CD4-positive, alpha-beta T cell (primary cell): ENCODE data around the gene MET. TPM values are rescaled to one million over a fixed set of nuclear protein-coding genes. Genes with fewer than 3 reads are reported as not detected.

Experiments
- ATAC-seq: fragments of 200-7000 bp; cut with Tn5 transposase; one replicate; pipeline ENCODE4 v1.10.0; 2022; ENCODE audit warnings: mild to moderate bottlenecking; ENCODE audit not compliant: poor library complexity
- CTCF ChIA-PET: fragments of 350-600 bp; sonication (Branson Sonifier 250); formaldehyde crosslinking; loops from one replicate; lab custom pipeline; 2021; ENCODE audit warnings: antibody characterized with exemption, inconsistent platforms; lab: Charles Lee
- POLR2A ChIA-PET: fragments of 350-600 bp; sonication (Branson Sonifier 250); formaldehyde crosslinking; loops from one replicate; lab custom pipeline; 2021; ENCODE audit warnings: antibody characterized with exemption, inconsistent platforms; lab: Charles Lee
- DNase-seq, 14 experiments: peaks; one replicate each; pipeline ENCODE4 v3.0.0-alpha.2; 2013 to 2020; ENCODE audit warnings: mixed read lengths in 2 of 14
- H3K27ac ChIP-seq, 2 donors: one replicate each; pipeline versions ENCODE4 v1.5.1 to v1.7.0; 2013; ENCODE audit warnings: low read length in 2 of 2, low read depth in 1 of 2, mild to moderate bottlenecking in 1 of 2
- H3K27me3 ChIP-seq, 2 experiments: 1 replicate in 1 of 2; 2 replicates in 1 of 2; pipeline versions ENCODE4 v1.6.1 to v1.7.0; 2013; ENCODE audit warnings: low read length in 2 of 2, control low read depth in 1 of 2, mild to moderate bottlenecking in 1 of 2, moderate library complexity in 1 of 2; ENCODE audit not compliant: insufficient read depth in 2 of 2, control insufficient read depth in 1 of 2
- H3K36me3 ChIP-seq: one replicate; pipeline ENCODE4 v1.6.1; 2013; ENCODE audit warnings: low read length, control low read depth; ENCODE audit not compliant: insufficient read depth
- H3K4me1 ChIP-seq: one replicate; pipeline ENCODE4 v1.6.1; 2013; ENCODE audit warnings: low read length, control low read depth; ENCODE audit not compliant: insufficient read depth
- H3K4me3 ChIP-seq: one replicate; pipeline ENCODE4 v1.5.1; 2013; ENCODE audit warnings: mild to moderate bottlenecking, low read length, moderate library complexity
- H3K9me3 ChIP-seq, 2 experiments: 1 replicate in 1 of 2; 2 replicates in 1 of 2; pipeline versions ENCODE4 v1.6.1 to v1.7.0; 2013; ENCODE audit warnings: low read length in 2 of 2, mild to moderate bottlenecking in 2 of 2, control low read depth in 1 of 2, moderate library complexity in 1 of 2; ENCODE audit not compliant: control insufficient read depth in 1 of 2, insufficient read depth in 1 of 2
- H3K27ac Mint-ChIP-seq: one replicate; pipeline ENCODE4 v1.8.0; 2020; ENCODE audit warnings: mixed read lengths
- H3K27me3 Mint-ChIP-seq: one replicate; pipeline ENCODE4 v1.8.0; 2021; ENCODE audit warnings: mixed read lengths
- H3K36me3 Mint-ChIP-seq: one replicate; pipeline ENCODE4 v1.8.0; 2021; ENCODE audit warnings: low read depth, mixed read lengths
- H3K4me1 Mint-ChIP-seq: one replicate; pipeline ENCODE4 v1.8.0; 2021; ENCODE audit warnings: low read depth, mixed read lengths
- H3K4me3 Mint-ChIP-seq: one replicate; pipeline ENCODE4 v1.8.0; 2020; ENCODE audit warnings: mild to moderate bottlenecking, mixed read lengths
- H3K9me3 Mint-ChIP-seq: one replicate; pipeline ENCODE4 v1.8.0; 2020; ENCODE audit warnings: mixed read lengths
- intact Hi-C, 2 experiments: fragments of 100-400 bp; cut with DNase I in 1 of 2; cut with micrococcal nuclease in 1 of 2; formaldehyde crosslinking; loops; one replicate each; pipeline versions ENCODE4 v1.15.1 to v1.9.0; 2023 to 2025; cut with DNase I, micrococcal nuclease
- total RNA-seq, 174 experiments: library from RNA in 2 of 174; stranded (reverse) in 2 of 174; gene quantifications; one replicate each; pipeline ENCODE4 v1.2.3 and lab custom pipeline; 2021 to 2026
- TF ChIP-seq, protein P1 (sequence below): fragments of 200-600 bp; IDR thresholded peaks from one replicate; pipeline ENCODE4 v1.8.0; 2022; ENCODE audit warnings: antibody characterized with exemption, mild to moderate bottlenecking

Gene MET
- total RNA-seq, 2 experiments from 2014 or later = 0.14 TPM; not detected in 1

DNA sequence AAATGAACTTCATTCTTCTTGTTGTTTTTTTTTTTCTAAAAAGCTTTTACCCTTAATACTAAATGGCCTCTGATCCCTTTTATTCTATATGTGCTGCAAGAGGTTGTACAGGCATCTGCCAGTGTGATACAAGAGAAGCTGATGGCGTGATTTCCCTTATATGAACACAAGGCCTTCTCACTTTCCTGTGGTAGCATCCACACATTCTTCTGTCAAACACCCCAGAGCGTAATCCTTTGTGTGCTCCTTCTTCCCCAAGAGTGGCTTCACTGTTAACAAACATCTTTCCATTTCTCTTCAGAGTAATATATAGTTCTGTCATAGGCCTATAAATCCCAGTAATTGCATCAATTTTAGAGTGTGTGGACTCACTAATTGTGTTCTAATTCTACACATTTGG is 104.0 kb downstream of the MET start:
- ATAC-seq (no peak), DNase-seq (no peak)
- Histone ChIP-seq H3K9me3 (no peaks in the 10 kb centered on the region), H3K27me3 (no peaks in the 10 kb centered on the region), H3K4me1 (no peaks in the 10 kb centered on the region), H3K36me3 (no peaks in the 10 kb centered on the region), H3K27ac (no peak overlapping the region), H3K4me3 (no peak overlapping the region)
- ChIA-PET POLR2A (no interaction called here), CTCF (interaction anchor here (0.8 to 1.4 kb wide), 2 partner anchors 9 to 13 kb away, joined by 3 to 4 read pairs; no protein-coding TSS in a partner anchor)
- Mint-ChIP-seq H3K4me1 (no peaks in the 10 kb centered on the region), H3K9me3 (no peaks in the 10 kb centered on the region), H3K36me3 (no peaks in the 10 kb centered on the region), H3K27ac (no peak overlapping the region), H3K4me3 (no peak overlapping the region), H3K27me3 (peaks cover 20% of the 10 kb centered on the region)
- intact Hi-C loops = no loop called here
- TF ChIP-seq, protein P1, sequence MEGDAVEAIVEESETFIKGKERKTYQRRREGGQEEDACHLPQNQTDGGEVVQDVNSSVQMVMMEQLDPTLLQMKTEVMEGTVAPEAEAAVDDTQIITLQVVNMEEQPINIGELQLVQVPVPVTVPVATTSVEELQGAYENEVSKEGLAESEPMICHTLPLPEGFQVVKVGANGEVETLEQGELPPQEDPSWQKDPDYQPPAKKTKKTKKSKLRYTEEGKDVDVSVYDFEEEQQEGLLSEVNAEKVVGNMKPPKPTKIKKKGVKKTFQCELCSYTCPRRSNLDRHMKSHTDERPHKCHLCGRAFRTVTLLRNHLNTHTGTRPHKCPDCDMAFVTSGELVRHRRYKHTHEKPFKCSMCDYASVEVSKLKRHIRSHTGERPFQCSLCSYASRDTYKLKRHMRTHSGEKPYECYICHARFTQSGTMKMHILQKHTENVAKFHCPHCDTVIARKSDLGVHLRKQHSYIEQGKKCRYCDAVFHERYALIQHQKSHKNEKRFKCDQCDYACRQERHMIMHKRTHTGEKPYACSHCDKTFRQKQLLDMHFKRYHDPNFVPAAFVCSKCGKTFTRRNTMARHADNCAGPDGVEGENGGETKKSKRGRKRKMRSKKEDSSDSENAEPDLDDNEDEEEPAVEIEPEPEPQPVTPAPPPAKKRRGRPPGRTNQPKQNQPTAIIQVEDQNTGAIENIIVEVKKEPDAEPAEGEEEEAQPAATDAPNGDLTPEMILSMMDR = no peak

DNA sequence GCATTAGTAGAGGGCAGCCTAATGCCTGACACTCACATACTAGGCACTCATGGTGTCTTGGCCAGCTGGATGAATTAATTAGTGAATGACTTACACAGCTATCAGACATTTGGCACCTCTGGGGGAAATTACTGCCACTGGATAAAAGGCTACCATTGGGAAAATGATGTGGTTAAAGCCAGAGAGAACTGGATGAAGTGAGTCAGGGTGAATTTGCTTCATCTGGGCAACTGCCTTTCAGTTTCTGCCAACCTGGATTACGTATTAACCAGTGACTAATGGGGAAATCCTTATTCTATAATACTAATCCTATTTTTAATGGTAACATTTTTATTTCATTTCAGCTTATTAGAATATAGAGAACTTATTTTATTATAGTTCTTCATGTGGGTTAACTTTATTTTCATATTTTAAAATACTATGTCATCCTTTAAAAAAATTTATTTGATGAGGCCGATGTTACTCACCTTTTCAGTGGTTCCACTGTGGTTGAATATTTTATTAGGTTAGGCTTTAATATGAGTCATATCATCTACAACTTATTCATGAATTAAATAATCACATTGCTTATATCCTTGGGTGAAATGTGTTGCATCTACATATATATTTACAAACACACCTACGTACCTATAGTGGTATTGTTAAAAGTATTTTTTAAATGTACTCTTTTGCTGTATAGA is 104.8 kb downstream of the MET start:
- intact Hi-C loops = no loop called here
- H3K4me1 Mint-ChIP-seq = no peaks in the 10 kb centered on the region
- Histone ChIP-seq H3K4me1 (no peaks in the 10 kb centered on the region), H3K27me3 (no peaks in the 10 kb centered on the region), H3K9me3 (no peaks in the 10 kb centered on the region), H3K36me3 (no peaks in the 10 kb centered on the region), H3K4me3 (no peak overlapping the region), H3K27ac (no peak overlapping the region)
- H3K4me3 Mint-ChIP-seq = no peak overlapping the region
- no peaks in the 10 kb centered on the region for H3K9me3 Mint-ChIP-seq
- ATAC-seq (no peak), DNase-seq (peak in 2 of 14 experiments; percentile 2 to 13)
- ChIA-PET CTCF (interaction anchor here (0.8 to 1.4 kb wide), 2 partner anchors 10 to 14 kb away, joined by 3 to 4 read pairs; no protein-coding TSS in a partner anchor), POLR2A (no interaction called here)
- peaks cover 14% of the 10 kb centered on the region for H3K27me3 Mint-ChIP-seq
- TF ChIP-seq, protein P1 = no peak
- no peaks in the 10 kb centered on the region for H3K36me3 Mint-ChIP-seq
- no peak overlapping the region for H3K27ac Mint-ChIP-seq

DNA sequence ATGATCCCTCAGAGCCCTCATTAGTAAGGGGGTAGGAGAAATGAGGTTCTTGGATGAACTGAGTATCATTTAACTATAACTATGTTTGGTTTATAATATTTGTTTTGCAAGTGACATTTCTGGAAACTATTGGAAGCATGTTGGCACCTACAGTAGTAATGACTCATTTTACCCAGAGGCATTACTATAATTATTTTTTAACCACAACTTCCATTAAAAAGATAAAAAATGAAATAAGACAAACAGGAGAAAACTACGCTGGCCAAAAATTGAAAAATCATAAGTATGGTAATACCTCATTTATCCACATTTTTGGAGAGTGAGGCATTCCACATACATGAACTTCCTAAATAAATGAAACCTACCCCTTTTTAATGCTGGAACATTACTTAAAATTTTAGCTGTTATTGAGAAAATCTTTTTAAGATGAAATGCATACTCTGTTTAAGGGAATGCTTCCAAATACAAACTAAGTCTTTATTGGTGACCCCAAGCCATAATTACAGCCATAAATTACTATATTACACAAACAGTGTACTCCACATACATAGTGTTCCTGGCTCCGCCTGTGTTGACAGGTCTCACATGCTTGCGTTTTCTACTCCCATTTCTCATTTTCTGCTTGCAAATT is 105.8 kb downstream of the MET start:
- Histone ChIP-seq H3K4me3 (no peak overlapping the region), H3K36me3 (no peaks in the 10 kb centered on the region), H3K4me1 (no peaks in the 10 kb centered on the region), H3K9me3 (no peaks in the 10 kb centered on the region), H3K27me3 (no peaks in the 10 kb centered on the region), H3K27ac (no peak overlapping the region)
- no peak overlapping the region for H3K27ac Mint-ChIP-seq
- intact Hi-C loops = no loop called here
- H3K4me3 Mint-ChIP-seq = no peak overlapping the region
- no peak for DNase-seq
- ChIA-PET POLR2A (no interaction called here), CTCF (no interaction called here)
- no peaks in the 10 kb centered on the region for H3K4me1 Mint-ChIP-seq
- no peaks in the 10 kb centered on the region for H3K9me3 Mint-ChIP-seq
- TF ChIP-seq, protein P1 = no peak
- no peaks in the 10 kb centered on the region for H3K36me3 Mint-ChIP-seq
- H3K27me3 Mint-ChIP-seq = peaks cover 12% of the 10 kb centered on the region
- no peak for ATAC-seq
